ENCODE data around the gene MAML1. TPM values are rescaled to one million over a fixed set of nuclear protein-coding genes. Genes with fewer than 3 reads are reported as not detected.
A peak's percentile ranks its signal among the peaks of the same experiment; 100 is the strongest.

MAML1 gene
- total and polyA plus RNA-seq, 10 of the 15 experiments (the other 5 are each of a cell fraction or from before 2014, with no cell fraction given), result 0.42 to 23.9 (median 7.3) TPM

- TF ChIP-seq STAT1 (conservative IDR thresholded peaks at IDR 0.05), result no peak
- TF ChIP-seq YY1 (IDR thresholded peaks at IDR 0.05; ENCODE audit: low read depth, low read length), result peak; percentile 85
- TF ChIP-seq ZNF384 (IDR thresholded peaks at IDR 0.05; ENCODE audit: borderline replicate concordance, low read depth, low read length), result no peak
- TF ChIP-seq BACH1 (IDR thresholded peaks at IDR 0.05; ENCODE audit: borderline replicate concordance), result peak; percentile 99
- TF ChIP-seq IRF4 (IDR thresholded peaks at IDR 0.05; ENCODE audit: low read depth, low read length), result no peak
- TF ChIP-seq BHLHE40 (IDR thresholded peaks at IDR 0.05; ENCODE audit: borderline replicate concordance in 1 of 2, low read depth in 2 of 2, low read length in 1 of 2), result peak in 1 of 2 experiments; percentile 64; a peak in 2 of 4 replicates
- TF ChIP-seq FOXM1 (IDR thresholded peaks at IDR 0.05; ENCODE audit: low read depth, low read length), result no peak
- peak; percentile 71; the same call in 1 of the 2 replicates for TF ChIP-seq RB1 (IDR thresholded peaks at IDR 0.05; ENCODE audit: borderline replicate concordance)
- peak; percentile 64 for TF ChIP-seq HDAC6 (IDR thresholded peaks at IDR 0.05; ENCODE audit: unreplicated experiment)
- TF ChIP-seq EED (IDR thresholded peaks at IDR 0.05; ENCODE audit: low read depth), result no peak
- TF ChIP-seq NR2F1 (conservative IDR thresholded peaks at IDR 0.05), result peak; percentile 73
- peak; percentile 70 for TF ChIP-seq CREB1 (IDR thresholded peaks at IDR 0.05; ENCODE audit: low read depth)
- TF ChIP-seq NRF1 (conservative IDR thresholded peaks at IDR 0.05; ENCODE audit: low read depth, low read length), result no peak
- 0 out of 2 replicates have a peak, but pooled peaks have one; percentile 57 for TF ChIP-seq CHD2 (IDR thresholded peaks at IDR 0.05; ENCODE audit: borderline replicate concordance, low read depth, low read length)
- peak; percentile 94 for TF ChIP-seq POU2F2 (IDR thresholded peaks at IDR 0.05; ENCODE audit: borderline replicate concordance, low read depth, low read length)
- TF ChIP-seq KLF5 (IDR thresholded peaks at IDR 0.05; ENCODE audit: partially characterized antibody), result peak; percentile 20
- 0 out of 2 replicates have a peak, but pooled peaks have one; percentile 61 for TF ChIP-seq NFXL1 (IDR thresholded peaks at IDR 0.05; ENCODE audit: borderline replicate concordance)
- TF ChIP-seq BCLAF1 (IDR thresholded peaks at IDR 0.05), result peak; percentile 65; the same call in 1 of the 2 replicates
- no peak for TF ChIP-seq RAD21 (IDR thresholded peaks at IDR 0.05; ENCODE audit: insufficient read depth, low read depth, low read length)
- peak; percentile 59; the same call in 1 of the 2 replicates for TF ChIP-seq MAX (IDR thresholded peaks at IDR 0.05; ENCODE audit: low read depth, low read length)
- TF ChIP-seq MXI1 (IDR thresholded peaks at IDR 0.05; ENCODE audit: low read depth, low read length), result peak; percentile 61; the same call in 1 of the 2 replicates
- TF ChIP-seq HDGF (IDR thresholded peaks at IDR 0.05), result peak; percentile 55; the same call in 1 of the 2 replicates
- peak; percentile 99 for TF ChIP-seq POLR2AphosphoS5 (IDR thresholded peaks at IDR 0.05; ENCODE audit: low read length)
- no peak for TF ChIP-seq NFYB (IDR thresholded peaks at IDR 0.05; ENCODE audit: insufficient read depth, low read depth, low read length)
- TF ChIP-seq GABPA (IDR thresholded peaks at IDR 0.05; ENCODE audit: low read depth), result no peak
- TF ChIP-seq SP1 (IDR thresholded peaks at IDR 0.05; ENCODE audit: low read depth, low read length), result peak; percentile 70
- TF ChIP-seq ZNF217 (IDR thresholded peaks at IDR 0.05), result peak; percentile 59; the same call in 1 of the 2 replicates
- TF ChIP-seq IKZF2 (IDR thresholded peaks at IDR 0.05), result no peak
- no peak for TF ChIP-seq KAT2A (conservative IDR thresholded peaks at IDR 0.05; ENCODE audit: control insufficient read depth, low read depth, low read length)
Measured at GRCh38 chr5:179820483-179821297, 88.1 kb downstream of the MAML1 start, which contains the start of gene SQSTM1 (continued).
